AG10803 (cell line): ENCODE results near the gene GNAS-AS1.

Source experiments
- DNase-seq: peaks from one replicate; pipeline ENCODE4 v3.0.0; 2010; ENCODE audit warnings: low read depth
- H3K4me3 ChIP-seq: 2 replicates; pipeline ENCODE4 v1.5.1; 2011; ENCODE audit warnings: mild to moderate bottlenecking, low read length, control low read depth
- CTCF ChIP-seq: conservative IDR thresholded peaks from 2 replicates; pipeline ENCODE4 v1.5.1; 2011; ENCODE audit warnings: mild to moderate bottlenecking, low read length, control low read depth, inconsistent platforms

The GNAS-AS1 gene

GRCh38 chr20:58781138-58781537 lies 69.6 kb downstream of the GNAS-AS1 start:
- TF ChIP-seq CTCF: no peak
- DNase-seq: no peak
- H3K4me3 ChIP-seq: no peak overlapping the region

GRCh38 chr20:58778760-58779159 lies 71.9 kb downstream of the GNAS-AS1 start:
- no peak overlapping the region for H3K4me3 ChIP-seq
- no peak for TF ChIP-seq CTCF
- DNase-seq: no peak

DNA sequence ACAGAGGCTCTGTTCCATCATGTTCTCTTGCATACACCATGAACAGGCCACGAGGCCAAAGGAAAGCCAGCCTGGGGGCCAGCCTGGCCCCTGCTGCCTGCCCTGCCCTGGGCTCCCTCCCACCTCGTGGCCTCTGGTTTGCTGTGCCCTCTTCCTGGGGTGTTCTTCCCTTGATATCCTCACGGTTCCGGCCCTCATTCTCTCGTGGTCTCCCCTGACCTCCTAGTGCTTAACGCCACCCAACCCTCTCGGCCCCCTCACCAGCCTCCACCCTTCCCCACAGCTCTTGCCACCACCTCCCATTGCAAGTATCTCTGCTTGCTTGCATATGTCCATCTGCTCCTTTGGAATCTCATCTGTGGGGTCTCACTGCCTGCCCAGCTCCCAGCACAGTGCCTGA lies 73.0 kb downstream of the GNAS-AS1 start:
- no peak for DNase-seq
- TF ChIP-seq CTCF: no peak
- no peak overlapping the region for H3K4me3 ChIP-seq

- DNase-seq: no peak
- TF ChIP-seq CTCF: no peak
- no peak overlapping the region for H3K4me3 ChIP-seq
Measured at GRCh38 chr20:58776109-58776508, 74.6 kb downstream of the GNAS-AS1 start.

- no peak for TF ChIP-seq CTCF
- no peak overlapping the region for H3K4me3 ChIP-seq
- DNase-seq: no peak
Measured at GRCh38 chr20:58775371-58775770, 75.3 kb downstream of the GNAS-AS1 start.

DNA sequence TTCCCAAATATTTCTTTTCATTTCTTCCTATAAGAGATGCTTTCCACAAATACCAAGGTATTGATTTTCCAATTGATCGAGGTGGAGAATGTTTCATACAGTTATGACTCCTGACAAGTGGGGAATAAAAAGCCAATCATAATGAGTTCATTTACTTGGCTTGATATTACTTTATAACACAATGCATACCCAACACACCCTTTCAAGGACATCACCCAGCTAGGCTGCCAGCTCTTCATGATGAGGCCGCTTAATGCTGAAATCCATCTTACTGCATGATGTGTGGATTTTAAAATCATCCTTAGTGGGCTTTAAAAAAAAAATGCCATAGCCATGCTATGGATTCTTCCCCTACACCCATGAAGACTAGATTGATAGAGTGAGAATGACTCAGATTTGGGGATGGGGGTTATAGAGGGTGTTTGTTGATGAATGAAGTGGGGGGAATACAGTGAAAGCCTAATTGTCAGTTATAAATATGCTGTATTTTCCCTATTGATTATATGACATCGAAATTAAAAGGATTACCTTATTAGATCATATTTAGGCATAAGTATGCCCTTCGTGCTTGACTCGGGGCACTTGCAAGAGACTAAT lies 75.9 kb downstream of the GNAS-AS1 start:
- DNase-seq: no peak
- no peak for TF ChIP-seq CTCF
- no peak overlapping the region for H3K4me3 ChIP-seq

- TF ChIP-seq CTCF: no peak
- no peak for DNase-seq
- H3K4me3 ChIP-seq: no peak overlapping the region
Measured at GRCh38 chr20:58774214-58774613, 76.5 kb downstream of the GNAS-AS1 start.
